ENCODE data around the gene LMO2. TPM values are rescaled to one million over a fixed set of nuclear protein-coding genes. Genes with fewer than 3 reads are reported as not detected.

The LMO2 gene
- total RNA-seq, 1 donor from 2014 or later: 2.5 TPM

GRCh38 chr11:33892906-33893594, 1.2 kb upstream of the LMO2 start:
- DNase-seq (ENCODE audit: low read depth): no peak
- Histone ChIP-seq H3K36me3 (ENCODE audit: control insufficient read depth, insufficient read depth, low read length) (no peaks in the 10 kb centered on the region), H3K27me3 (ENCODE audit: control insufficient read depth, insufficient read depth, low read length) (peaks cover 1% of the 10 kb centered on the region), H3K4me3 (ENCODE audit: low read depth, low read length) (no peak overlapping the region)
- TF ChIP-seq CTCF (IDR thresholded peaks at IDR 0.05; ENCODE audit: insufficient read depth, low read length, poor library complexity, severe bottlenecking): no peak

DNA sequence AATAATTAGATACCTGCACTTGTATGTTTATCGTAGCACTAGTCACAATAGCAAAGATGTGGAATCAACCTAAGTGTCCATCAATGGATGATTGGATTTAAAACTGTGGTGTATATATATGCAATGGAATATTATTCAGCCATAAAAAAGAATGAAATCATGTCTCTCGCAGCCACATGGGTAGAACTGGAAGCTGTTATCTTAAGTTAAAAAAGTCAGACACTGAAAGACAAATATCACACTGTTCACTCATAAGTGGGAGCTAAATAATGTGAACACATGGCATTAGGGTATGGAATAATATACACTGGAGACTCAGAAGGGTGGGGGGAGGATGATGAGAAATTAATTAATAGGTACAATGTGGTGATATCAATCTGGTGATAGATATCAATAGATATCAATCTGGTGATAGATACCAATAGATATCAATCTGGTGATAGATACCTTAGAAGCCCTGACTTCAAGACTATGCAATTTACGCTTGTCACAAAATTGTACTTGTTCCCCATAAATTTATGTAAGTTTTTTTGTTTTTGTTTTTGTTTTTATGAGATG, 2.0 kb downstream of the LMO2 start:
- H3K4me3 ChIP-seq (ENCODE audit: low read depth, low read length): no peak overlapping the region
- no peak for DNase-seq (ENCODE audit: low read depth)
- H3K27me3 ChIP-seq (ENCODE audit: control insufficient read depth, insufficient read depth, low read length): peaks cover 6% of the 10 kb centered on the region
- TF ChIP-seq CTCF (IDR thresholded peaks at IDR 0.05; ENCODE audit: insufficient read depth, low read length, poor library complexity, severe bottlenecking): no peak
- H3K36me3 ChIP-seq (ENCODE audit: control insufficient read depth, insufficient read depth, low read length): no peaks in the 10 kb centered on the region

- Histone ChIP-seq H3K27me3 (ENCODE audit: control insufficient read depth, insufficient read depth, low read length) (peaks cover 8% of the 10 kb centered on the region), H3K4me3 (ENCODE audit: low read depth, low read length) (no peak overlapping the region), H3K36me3 (ENCODE audit: control insufficient read depth, insufficient read depth, low read length) (no peaks in the 10 kb centered on the region)
- TF ChIP-seq CTCF (IDR thresholded peaks at IDR 0.05; ENCODE audit: insufficient read depth, low read length, poor library complexity, severe bottlenecking): no peak
- no peak for DNase-seq (ENCODE audit: low read depth)
Measured at GRCh38 chr11:33889296-33889695, 2.6 kb downstream of the LMO2 start.

DNA sequence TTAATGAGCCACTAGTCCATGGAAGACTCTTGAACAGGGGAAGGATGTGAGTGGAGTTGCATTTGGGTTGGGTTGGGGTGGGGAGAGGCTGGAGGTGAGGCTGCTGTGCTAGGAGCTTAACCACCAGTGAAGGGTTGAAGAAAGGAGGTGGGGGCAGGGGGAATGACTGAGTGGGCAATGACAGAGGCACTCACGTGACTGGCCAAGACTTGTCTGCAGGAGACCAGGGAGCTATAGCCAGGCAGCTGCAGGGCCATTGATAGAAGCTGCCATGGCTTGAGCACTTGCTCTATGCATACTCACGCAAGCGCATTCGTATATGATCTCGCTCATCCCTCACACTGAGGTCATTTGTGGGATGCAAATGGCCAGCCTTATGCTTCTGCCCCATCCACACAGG, 4.0 kb downstream of the LMO2 start:
- TF ChIP-seq CTCF (IDR thresholded peaks at IDR 0.05; ENCODE audit: insufficient read depth, low read length, poor library complexity, severe bottlenecking): no peak
- Histone ChIP-seq H3K27me3 (ENCODE audit: control insufficient read depth, insufficient read depth, low read length) (peaks cover 10% of the 10 kb centered on the region), H3K36me3 (ENCODE audit: control insufficient read depth, insufficient read depth, low read length) (no peaks in the 10 kb centered on the region), H3K4me3 (ENCODE audit: low read depth, low read length) (no peak overlapping the region)
- DNase-seq (ENCODE audit: low read depth): no peak

DNA sequence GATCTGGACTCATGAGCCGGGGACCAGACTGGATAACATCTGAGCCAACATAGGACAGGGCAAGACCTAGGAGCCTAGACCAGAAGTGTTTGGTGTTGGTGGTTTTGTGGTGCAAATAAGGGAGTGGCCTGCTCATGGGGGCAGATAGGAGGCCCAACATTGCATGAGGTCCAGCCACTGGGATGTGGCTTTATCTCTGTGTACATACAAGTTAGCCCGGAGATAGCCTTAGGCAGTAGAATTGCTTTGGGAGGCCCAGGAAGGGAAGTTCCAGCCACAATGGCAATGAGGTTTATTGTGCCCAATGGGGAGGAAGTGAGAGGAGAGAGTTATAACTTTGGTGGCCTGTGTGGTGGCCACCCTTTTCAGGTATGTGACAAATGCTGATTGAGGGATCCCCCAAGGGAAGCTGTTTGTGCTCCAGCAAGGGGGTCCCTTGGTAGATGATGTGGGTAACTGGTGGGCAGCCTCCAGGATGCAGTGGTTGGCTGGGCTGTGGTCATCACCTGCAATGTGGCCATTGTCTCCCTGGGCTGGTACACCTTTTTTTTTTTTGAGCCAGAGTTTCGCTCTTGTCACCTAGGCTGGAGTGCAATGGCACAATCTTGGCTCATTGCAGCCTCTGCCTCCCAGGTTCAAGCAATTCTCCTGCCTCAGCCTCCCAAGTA, 6.4 kb downstream of the LMO2 start:
- Histone ChIP-seq H3K27me3 (ENCODE audit: control insufficient read depth, insufficient read depth, low read length) (peaks cover 10% of the 10 kb centered on the region), H3K36me3 (ENCODE audit: control insufficient read depth, insufficient read depth, low read length) (no peaks in the 10 kb centered on the region), H3K4me3 (ENCODE audit: low read depth, low read length) (no peak overlapping the region)
- no peak for DNase-seq (ENCODE audit: low read depth)
- TF ChIP-seq CTCF (IDR thresholded peaks at IDR 0.05; ENCODE audit: insufficient read depth, low read length, poor library complexity, severe bottlenecking): no peak

Measured in kidney epithelial cell (primary cell).